GM18858 (cell line): Measurements from ENCODE around the gene TP53BP1.
"Not testable (repeated sequence)": the region's sequence is repeated elsewhere in the genome, so short reads cannot be mapped to it uniquely, and the experiment has no call there.

Experiments
- ATAC-seq: cut with Tn5 transposase; IDR thresholded peaks from one replicate; pipeline ENCODE4 v1.9.1; 2021; ENCODE audit not compliant: unreplicated experiment

TP53BP1 gene

DNA sequence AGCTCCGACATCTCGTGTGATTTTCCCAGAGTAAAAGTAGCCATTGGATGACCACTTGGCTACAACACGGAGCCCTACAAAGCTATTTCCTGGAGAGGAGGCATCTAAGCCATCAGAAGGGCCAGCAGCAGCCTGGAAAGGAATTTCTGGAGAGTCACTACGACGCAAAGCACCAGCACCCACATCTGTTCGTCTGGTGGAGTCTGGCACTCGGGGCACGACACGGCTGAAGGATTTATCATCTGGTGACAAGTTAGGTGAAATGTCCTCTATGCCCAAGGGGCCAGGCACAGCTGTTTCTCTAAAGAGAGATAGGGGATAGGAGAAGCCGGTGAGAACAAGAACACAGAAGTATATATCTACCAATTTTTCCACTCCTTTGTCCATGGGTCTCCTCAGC is 72.5 kb downstream of the TP53BP1 start:
- ATAC-seq: no peak

DNA sequence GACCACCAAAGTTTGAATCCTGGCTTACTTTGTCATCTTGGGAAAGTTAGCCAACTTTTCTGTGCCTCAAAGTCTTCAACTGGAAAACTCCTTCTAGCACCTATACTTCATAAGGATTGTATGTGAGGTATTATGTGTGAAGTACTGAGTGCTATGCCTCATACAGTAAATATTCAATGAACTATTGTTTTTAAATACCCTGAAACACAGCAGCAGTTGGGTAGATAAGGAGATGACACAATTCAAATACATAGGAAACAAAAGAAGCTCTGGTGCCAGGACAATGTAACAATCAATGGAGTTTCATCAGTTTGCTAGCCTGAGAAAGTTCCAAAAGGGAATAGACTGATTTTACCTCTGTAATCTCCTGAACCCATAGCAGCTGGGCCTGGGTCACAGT is 78.8 kb downstream of the TP53BP1 start:
- no peak for ATAC-seq

DNA sequence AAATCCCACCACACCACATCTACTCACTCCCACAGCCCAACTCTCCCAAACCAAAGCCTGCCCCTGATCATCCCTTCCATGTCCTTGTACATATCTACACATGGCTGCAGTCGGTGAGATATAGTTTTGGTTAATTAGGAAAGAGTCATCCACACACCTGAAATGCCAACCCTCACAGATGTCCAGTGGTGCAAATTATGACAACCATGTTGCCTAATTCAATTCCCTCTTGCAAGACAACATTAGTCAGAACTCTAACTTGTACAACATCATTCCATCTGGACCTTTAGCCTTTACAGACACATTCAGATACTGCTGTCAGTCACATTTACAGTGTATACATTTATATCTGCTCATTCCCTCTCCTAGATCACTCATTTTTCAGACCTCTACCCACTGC is 80.9 kb downstream of the TP53BP1 start:
- ATAC-seq: no peak

DNA sequence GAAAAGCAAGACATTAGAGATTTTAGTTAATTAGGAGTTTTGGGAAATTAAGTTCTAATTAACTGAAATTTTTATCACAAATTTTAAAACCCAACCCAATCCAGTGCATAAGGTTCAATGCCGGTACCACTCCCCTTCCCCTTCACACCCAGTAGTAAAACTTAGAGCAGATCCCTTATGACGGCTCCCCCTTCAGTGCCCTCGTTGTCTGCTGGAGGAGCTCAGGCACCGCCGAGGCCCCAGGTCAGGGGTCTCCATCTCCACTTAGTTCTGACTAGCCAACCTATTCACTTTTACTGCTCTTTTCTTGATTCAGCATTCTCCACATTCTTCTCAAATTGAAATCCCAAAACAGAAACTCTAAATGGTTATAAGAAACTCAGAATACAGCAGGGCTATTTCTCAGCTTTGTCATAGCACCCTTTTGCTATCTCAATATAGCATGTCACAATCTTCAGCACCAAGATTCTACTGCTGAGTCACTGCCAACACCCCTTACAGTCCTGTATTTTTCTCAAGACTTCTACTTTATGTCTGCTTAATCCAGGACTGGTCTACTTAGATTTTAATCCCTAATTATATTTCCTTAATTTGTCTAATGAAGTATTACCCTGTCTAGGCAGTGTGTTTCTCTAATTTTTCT is 82.3 kb downstream of the TP53BP1 start:
- ATAC-seq: no peak

DNA sequence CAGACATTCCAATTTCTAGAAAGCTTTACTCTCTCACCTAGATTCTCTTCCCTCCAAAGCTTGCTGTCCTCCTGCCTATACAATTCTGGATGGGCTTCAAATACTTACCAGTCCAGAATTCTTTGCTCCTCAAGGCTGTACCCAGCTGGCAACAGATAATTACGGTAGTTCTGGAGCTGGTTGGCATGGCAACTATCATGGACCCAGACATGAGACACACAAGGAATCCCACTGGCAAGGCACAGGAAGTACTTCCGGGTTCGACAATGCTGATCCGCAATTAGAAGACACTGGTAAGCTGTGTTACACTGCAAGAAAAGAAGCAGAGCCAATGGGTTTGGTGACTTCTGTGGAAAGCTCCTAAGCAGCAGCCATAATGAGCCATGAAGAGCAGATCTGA is 84.2 kb downstream of the TP53BP1 start:
- ATAC-seq: no peak

DNA sequence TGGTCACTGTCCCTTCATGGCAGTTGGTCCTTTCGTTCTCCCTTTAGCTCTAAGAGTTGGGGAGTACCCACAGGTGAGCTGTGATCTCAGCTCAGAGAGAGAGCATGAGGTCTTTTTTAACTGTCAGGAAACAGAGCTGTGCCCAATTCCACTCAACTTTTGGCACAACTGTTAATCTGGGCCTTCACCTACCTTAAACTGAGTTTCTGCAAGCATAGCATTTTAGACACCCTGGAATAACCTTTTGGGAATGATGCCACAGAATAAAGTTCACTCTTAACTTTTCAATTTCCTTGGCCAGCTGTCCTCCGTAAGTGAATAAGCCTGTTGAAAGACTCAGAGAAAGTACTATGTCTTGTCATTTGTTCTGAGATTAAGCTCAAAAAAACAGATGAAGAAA is 86.1 kb downstream of the TP53BP1 start:
- ATAC-seq: no peak

DNA sequence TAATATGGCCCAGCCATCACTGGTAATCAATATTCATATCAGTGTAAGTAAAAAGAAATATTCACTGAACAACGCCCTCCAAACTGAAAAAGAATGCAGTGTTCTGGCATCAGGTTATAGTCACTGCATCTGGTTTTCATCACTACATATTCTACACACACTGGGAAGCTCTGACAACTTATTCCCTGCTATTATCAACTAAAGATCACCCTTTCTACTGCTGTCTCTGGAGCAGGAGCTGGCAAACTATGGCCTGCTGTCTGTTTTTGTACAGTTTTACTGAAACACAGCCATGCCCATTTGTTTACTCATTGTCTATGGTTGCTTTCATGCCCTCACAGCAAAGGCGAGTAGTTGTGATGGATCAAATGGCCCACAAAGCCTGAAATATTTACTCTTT is 86.8 kb downstream of the TP53BP1 start:
- ATAC-seq: no peak

DNA sequence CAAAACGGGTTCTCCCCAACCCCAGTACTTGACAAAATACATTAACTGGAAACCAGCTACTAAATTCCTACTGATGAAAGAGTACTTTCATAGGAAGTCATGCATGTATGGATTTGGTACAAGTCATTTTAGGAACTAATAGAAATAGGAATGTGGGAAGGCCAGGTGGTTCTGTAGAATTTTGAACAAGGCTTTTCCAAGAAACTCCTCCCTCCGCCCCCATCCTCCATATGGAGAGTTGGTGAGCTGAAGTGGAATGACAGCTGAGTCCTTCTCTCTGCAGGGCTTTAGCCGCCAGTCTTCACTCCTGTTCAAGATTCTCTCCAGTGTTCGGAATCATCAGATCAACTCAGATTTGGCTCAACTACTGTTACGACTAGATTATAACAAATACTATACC is 88.8 kb downstream of the TP53BP1 start:
- ATAC-seq: no peak

DNA sequence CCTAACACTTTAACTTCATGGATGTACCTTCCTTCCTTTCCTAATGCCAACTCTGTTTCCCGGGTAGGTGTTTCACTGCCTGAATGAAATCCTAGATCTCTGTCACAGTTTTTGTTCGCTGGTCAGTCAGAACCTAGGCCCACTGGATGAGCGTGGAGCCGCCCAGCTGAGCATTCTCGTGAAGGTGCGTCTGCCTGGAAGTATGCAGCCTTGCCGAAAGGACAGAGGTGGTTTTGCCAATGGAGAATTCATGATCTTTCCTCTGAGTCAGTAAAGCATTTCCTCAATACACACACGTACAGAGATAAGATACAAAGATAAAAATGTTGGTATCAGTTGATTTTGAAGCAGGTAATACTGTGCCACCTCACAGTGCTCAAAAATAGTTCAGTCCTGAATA is 89.3 kb downstream of the TP53BP1 start:
- ATAC-seq: no peak

DNA sequence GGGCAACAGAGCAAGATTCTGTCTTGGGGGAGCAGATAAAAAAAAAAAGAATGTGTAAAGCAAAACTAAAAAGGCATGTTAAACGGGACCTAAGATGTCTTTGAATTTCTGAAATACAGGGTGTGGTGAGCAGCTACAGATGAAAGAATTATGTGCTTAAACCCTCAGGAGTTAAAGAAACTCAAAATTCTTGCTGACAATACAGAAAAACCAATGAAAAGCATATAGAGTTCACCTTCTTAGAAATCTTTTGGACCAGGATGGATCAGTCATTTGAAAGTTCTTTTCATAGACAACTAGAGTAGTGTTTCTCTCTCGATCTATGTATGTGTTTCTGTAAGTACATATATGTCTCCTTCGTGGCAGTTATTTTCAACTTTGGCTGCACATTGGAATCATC is 90.7 kb downstream of the TP53BP1 start:
- ATAC-seq: no peak

DNA sequence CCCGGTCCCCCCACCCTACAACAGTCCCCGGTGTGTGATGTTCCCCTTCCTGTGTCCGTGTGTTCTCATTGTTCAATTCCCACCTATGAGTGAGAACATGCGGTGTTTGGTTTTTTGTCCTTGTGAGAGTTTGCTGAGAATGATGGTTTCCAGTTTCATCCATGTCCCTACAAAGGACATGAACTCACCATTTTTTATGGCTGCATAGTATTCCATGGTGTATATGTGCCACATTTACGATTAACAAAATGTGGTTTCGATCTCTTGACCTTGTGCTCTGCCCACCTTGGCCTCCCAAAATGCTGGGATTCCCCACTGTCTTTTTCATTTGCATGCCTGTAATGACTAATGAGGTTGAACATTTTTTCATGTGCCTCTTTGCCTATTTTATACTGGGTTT is 99.4 kb downstream of the TP53BP1 start:
- not testable (repeated sequence) for ATAC-seq

DNA sequence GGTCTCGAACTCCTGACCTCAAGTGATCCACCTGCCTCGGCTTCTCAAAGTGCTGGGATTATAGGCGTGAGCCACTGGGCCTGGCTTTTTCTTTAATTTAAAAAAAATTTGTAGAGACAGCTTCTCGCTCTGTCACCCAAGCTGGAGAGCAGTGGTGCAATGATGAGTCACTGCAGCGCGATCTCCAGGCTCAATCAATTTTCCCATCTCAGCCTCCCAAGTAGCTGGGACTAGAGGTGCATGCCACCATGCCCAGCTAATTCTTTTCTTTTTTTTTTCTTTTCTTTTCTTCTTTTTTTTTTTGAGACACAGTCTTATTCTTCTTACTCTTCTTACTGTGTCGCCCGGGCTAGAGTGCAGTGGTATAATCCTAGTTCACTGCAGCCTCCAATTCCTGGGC is 102.2 kb downstream of the TP53BP1 start:
- no peak for ATAC-seq

DNA sequence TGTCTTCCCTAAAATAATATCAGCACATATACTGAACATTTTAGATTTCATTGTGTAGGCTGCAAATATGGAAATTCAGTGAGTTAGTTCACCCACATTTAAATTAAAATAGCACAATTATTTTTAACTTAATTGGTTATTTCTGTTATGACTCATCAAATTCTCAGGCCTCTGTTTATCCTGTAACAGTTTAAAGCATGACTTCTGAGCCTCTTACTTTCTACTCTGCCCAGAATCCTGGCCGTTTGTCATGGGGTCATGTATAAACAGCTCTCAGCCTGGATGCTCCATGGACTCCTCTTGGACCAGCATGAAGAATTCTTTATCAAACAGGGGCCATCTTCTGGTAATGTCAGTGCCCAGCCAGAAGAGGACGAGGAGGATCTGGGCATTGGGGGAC is 109.9 kb downstream of the TP53BP1 start:
- ATAC-seq: no peak

DNA sequence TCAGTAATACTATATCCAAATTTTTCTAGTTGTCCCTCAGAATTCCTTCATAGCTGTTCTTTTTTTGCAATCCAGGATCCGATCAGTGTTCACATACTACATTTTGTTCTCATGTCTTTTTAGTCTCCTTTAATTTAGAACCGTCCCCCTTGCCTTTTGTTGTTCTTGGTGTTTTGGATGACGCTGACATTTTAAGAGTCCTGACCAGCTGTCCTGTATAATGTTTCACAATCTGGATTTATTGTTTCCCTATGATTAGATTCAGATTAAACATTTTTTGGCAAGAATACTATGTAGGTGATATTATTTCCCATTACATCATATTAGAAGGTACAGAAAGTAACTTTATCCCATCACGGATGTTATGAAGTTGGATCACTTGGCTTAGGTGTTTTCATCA is 110.6 kb downstream of the TP53BP1 start:
- no peak for ATAC-seq

DNA sequence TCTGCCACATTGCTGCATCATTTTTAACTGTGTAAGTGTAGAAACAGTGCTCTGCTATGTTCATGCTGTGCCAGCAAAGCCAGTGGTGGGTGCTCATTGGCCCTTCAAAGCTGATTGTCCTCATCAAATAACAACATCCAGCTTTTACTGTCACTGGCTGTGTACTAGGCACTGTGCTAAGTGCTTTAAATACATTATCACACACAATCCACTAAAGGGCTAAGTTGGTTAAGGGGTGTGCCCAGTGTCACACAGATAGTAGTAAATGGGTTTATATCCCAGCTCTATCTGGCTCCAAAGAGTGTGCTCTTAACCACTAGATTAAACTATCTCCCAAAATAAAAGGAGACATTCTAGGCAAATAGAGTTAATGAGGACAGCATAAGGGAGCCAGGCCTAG is 114.4 kb downstream of the TP53BP1 start:
- ATAC-seq: no peak

DNA sequence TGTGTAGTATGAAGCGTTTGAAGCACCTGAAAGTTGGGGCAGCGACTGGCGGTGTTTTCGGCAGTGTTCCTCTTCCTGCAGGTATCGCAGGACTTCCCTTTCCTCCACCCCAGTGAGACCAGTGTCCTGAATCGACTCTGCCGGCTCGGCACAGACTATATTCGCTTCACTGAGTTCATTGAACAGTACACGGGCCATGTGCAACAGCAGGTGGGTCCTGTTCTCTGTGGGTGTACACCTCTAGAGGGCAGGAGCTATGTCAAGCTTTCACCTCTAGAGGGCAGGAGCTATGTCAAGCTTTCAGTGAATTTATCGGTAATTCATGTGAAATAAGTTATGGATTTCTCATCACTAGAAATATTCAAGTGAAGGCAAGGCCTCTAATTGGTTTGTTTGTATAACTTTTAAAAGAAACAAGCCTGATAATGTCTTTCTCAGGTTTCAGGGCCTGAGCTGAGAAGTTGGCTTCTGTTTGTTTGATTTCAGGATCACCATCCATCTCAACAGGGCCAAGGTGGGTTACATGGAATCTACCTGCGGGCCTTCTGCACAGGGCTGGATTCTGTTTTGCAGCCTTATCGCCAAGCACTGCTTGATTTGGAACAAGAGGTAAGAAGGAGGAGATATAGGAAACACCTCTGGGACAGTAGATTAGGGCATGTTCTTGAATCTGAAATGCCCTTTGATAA is 116.8 kb downstream of the TP53BP1 start:
- no peak for ATAC-seq

DNA sequence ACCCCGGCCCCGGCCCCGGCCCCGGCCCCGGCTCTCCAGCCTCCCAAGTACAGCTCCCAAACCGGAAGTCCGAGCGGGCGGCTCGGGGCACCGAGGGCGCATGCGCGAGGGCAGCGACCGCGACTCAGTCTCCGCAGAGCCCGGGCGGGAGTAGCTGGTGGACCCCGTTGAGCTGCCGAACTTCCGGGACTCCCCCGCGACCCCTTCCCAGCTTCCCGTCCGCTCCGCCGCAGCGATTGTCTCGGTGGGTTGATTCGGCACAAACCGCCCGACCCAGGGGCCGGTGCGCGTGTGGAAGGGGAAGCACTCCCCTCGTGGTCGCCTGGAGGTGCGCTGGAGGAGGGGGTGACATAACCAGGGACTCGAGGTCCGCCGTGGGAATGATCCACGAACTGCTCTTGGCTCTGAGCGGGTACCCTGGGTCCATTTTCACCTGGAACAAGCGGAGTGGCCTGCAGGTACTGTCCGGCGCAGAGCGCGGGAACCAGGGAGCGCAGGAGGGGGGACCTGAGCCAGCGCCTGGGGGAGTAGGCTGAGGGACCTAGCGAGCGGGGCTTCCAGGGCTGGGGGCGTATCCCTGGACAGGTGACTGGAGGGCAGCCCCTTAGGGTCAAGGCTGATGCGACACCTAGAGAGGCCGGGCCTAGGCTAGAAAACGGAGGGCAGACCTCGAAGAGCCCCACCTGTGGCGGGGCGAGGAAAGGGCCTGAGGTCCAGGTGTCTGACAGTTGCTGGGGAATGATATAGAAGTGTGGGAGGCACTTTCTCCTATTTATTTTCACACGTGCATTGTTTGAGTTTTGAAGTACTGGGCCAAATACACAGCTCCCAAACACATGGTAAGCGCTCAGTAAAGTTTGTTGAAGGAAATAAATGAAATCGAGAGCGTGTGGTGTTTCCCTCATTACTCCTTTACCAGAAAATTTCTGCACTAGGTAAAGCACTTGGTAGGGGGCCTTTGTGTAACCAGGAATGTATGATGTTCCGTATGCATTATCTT is 121.7 kb downstream of the TP53BP1 start, which contains the start of the genes TUBGCP4 and ZSCAN29:
TUBGCP4 (plus strand) TSS at position 127 of the 1,000 bp plus-strand sequence; CDS start at position 381, 254 bp downstream.
ZSCAN29 (minus strand) TSS at position 69 of the 1,000 bp plus-strand sequence. CDS start 1,130 bp downstream, outside the sequence.
- peak; percentile 62 for ATAC-seq

DNA sequence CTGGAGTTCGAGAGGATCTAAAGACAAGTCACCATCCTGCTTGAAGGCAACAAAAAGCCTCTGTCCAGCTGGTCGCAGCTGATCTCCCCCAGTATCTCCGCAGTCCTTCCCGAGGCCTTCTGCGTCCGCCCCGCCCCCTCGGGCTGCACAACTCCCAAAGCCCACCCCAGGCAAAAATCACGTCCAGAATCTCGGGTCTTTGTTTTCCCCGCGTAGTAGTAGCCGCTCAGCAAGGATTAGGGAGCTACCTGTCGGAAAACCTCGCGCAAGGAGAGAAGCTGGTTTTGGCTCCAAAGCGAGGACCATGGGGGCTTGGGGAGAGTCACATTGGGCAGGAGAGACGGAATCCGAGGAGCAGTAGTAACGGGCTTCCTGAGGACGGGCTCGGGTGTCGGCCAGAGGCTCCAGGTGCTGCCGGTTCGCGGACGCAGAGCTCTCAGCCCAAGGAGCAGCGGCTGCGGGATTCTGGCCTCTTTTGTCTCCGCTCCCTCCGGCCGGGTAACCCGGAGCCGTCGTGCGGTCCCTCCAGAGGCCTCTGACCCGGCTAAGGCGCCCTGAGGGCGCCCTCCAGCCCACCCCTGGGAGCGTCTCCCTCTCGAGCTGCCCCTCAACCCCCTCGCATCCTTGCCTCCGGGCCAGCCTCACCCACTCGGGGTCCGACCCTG is 122.5 kb downstream of the TP53BP1 start:
- peak; percentile 26 for ATAC-seq

DNA sequence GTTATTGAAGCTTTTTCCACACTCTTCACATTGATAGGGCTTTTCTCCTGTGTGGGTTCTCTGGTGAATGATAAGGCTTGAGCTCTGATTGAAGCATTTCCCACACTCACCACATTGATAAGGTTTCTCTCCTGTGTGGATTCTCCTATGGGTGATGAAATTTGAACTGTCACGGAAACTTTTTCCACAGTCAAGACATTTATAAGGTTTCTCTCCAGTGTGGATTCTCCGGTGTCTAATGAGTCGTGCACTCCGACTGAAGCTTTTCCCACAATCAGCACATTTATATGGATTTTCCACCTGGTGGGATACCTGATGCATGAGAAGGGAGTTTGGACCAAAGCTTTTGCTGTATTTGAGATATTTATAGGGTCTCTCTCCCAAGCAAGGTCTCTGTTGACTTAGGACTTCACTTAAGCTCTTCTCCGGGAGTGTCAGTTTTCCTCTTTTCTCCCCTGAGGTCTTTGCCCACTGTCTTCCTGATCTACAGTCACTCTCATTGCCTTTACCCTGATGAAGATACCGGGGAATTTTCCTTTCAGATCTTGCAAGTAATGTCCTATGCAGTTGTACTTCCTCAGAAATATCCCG is 131.5 kb downstream of the TP53BP1 start:
- ATAC-seq: no peak

DNA sequence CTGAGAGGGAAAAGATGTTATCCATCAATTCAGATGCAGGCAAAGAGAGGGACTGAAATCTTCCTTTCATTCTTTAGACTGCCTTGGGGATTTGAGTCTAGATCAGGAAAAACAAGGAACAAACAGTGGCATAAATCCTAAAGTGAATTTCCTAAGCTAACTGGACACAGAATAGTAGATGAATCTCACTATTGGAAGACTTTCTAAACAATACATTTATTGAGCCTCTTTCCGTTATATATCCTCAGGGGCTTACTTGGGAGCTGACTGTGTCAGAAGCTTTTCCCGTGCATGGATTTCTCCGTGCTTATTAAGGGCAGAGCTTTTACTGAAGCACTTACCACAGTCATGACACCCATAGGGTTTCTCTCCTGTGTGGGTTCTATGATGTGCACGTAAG is 132.1 kb downstream of the TP53BP1 start:
- ATAC-seq: no peak
